GM23338 (cell line): Measurements from ENCODE around the gene MAPKAPK3. TPM values are rescaled to one million over a fixed set of nuclear protein-coding genes. Genes with fewer than 3 reads are reported as not detected.

ENCODE experiments used
- ATAC-seq: fragments of 200-7000 bp; cut with Tn5 transposase; 3 replicates; pipeline ENCODE4 v1.9.1; 2020
- DNase-seq: peaks from one replicate; pipeline ENCODE4 v3.0.0-alpha.2; 2015; ENCODE audit warnings: low spot score
- H2AFZ ChIP-seq: fragments of 200-600 bp; sonication (generic); 2 replicates; pipeline ENCODE4 v1.8.0; 2016; ENCODE audit warnings: antibody characterized with exemption, mild to moderate bottlenecking, moderate library complexity
- H3F3A ChIP-seq: fragments of 200-600 bp; sonication (generic); replicated peaks from 2 replicates; pipeline ENCODE4 v1.8.0; 2017; ENCODE audit warnings: antibody characterized with exemption, mixed run types, low read depth
- H3K27ac ChIP-seq: fragments of 200-600 bp; sonication (generic); 2 replicates; pipeline ENCODE4 v1.6.1; 2016; ENCODE audit warnings: low read depth
- H3K27me3 ChIP-seq: fragments of 200-600 bp; sonication (generic); 2 replicates; pipeline ENCODE4 v1.8.0; 2016; ENCODE audit warnings: mild to moderate bottlenecking, mixed run types, moderate library complexity; ENCODE audit not compliant: insufficient read depth
- H3K36me3 ChIP-seq: fragments of 200-600 bp; sonication (generic); 2 replicates; pipeline ENCODE4 v1.8.0; 2016; ENCODE audit warnings: mild to moderate bottlenecking; ENCODE audit not compliant: insufficient read depth
- H3K4me1 ChIP-seq: fragments of 200-600 bp; sonication (generic); 2 replicates; pipeline ENCODE4 v1.8.0; 2016; ENCODE audit warnings: mild to moderate bottlenecking, moderate library complexity; ENCODE audit not compliant: insufficient read depth
- H3K4me2 ChIP-seq: fragments of 200-600 bp; sonication (generic); 2 replicates; pipeline ENCODE4 v1.7.1; 2017; ENCODE audit warnings: mixed run types
- H3K4me3 ChIP-seq: fragments of 200-600 bp; sonication (generic); 2 replicates; pipeline ENCODE4 v1.6.1; 2016; ENCODE audit warnings: mixed run types
- H3K79me2 ChIP-seq: fragments of 200-600 bp; sonication (generic); replicated peaks from 2 replicates; pipeline ENCODE4 v1.8.0; 2017; ENCODE audit warnings: mild to moderate bottlenecking; ENCODE audit not compliant: insufficient read depth
- H3K9me2 ChIP-seq: fragments of 200-600 bp; sonication (generic); 2 replicates; pipeline ENCODE4 v1.8.0; 2017; ENCODE audit not compliant: insufficient read depth
- H4K20me1 ChIP-seq: fragments of 200-600 bp; sonication (generic); replicated peaks from 2 replicates; pipeline ENCODE4 v1.8.0; 2017; ENCODE audit warnings: mild to moderate bottlenecking; ENCODE audit not compliant: insufficient read depth
- H3K27ac Mint-ChIP-seq: 2 replicates; pipeline ENCODE4 v1.8.0; 2020; ENCODE audit warnings: inconsistent platforms, mild to moderate bottlenecking, moderate library complexity, mixed read lengths
- H3K27me3 Mint-ChIP-seq: 3 replicates; pipeline ENCODE4 v1.8.0; 2022; ENCODE audit warnings: low read depth, mild to moderate bottlenecking, moderate library complexity, mixed read lengths, inconsistent platforms; ENCODE audit not compliant: insufficient read depth, poor library complexity
- H3K36me3 Mint-ChIP-seq: 3 replicates; pipeline ENCODE4 v1.8.0; 2021; ENCODE audit warnings: low read depth, mild to moderate bottlenecking, inconsistent platforms, moderate library complexity, mixed read lengths
- H3K4me1 Mint-ChIP-seq: 3 replicates; pipeline ENCODE4 v1.8.0; 2020; ENCODE audit warnings: mild to moderate bottlenecking, inconsistent platforms, mixed read lengths
- H3K4me3 Mint-ChIP-seq: 3 replicates; pipeline ENCODE4 v1.8.0; 2021; ENCODE audit warnings: moderate library complexity, mild to moderate bottlenecking, inconsistent platforms, mixed read lengths
- H3K9me3 Mint-ChIP-seq: 3 replicates; pipeline ENCODE4 v1.8.0; 2020; ENCODE audit warnings: moderate library complexity, mild to moderate bottlenecking, inconsistent platforms, mixed read lengths
- CREB1 ChIP-seq: fragments of 250-450 bp; sonication (Bioruptor Pico); IDR thresholded peaks from 2 replicates; pipeline ENCODE4 v1.5.0; 2020; ENCODE audit warnings: low read depth, mild to moderate bottlenecking, moderate library complexity
- JUNB ChIP-seq: IDR thresholded peaks from one replicate; pipeline ENCODE4 v1.6.1; 2016; ENCODE audit warnings: antibody characterized with exemption; ENCODE audit not compliant: unreplicated experiment
- STAT1 ChIP-seq: IDR thresholded peaks from one replicate; pipeline ENCODE4 v1.6.1; 2016; ENCODE audit warnings: antibody characterized with exemption; ENCODE audit not compliant: unreplicated experiment
- polyA plus RNA-seq: library from polyadenylated mRNA; unstranded; fragments of >200 nt; fragmentation: Nextera tagmentation; extraction: Ambion mirVana; gene quantifications from 2 replicates; pipeline ENCODE4 v1.2.1, GENCODE V29; 2016
- total RNA-seq: library from RNA; depleted of rRNA; stranded (reverse); fragments of >200 nt; shearing (Covaris generic); gene quantifications from 2 replicates; pipeline ENCODE4 v1.2.3, GENCODE V29; 2014
- TF ChIP-seq, protein P1 (sequence below): fragments of 250-450 bp; sonication (Bioruptor Pico); IDR thresholded peaks from 2 replicates; pipeline ENCODE4 v1.5.0; 2020; ENCODE audit warnings: mild to moderate bottlenecking, moderate library complexity
- TF ChIP-seq, protein P2 (sequence below), 2 experiments: fragments of 200-600 bp in 1 of 2; sonication (generic) in 1 of 2; conservative IDR thresholded peaks; 2 replicates each; pipeline versions ENCODE4 v1.5.1 to v1.6.1; 2016 to 2017; ENCODE audit warnings: antibody characterized with exemption in 2 of 2, low read depth in 2 of 2, mild to moderate bottlenecking in 2 of 2, moderate library complexity in 1 of 2
- TF ChIP-seq, protein P3 (sequence below): IDR thresholded peaks from 2 replicates; pipeline ENCODE4 v1.6.1; 2016; ENCODE audit warnings: antibody characterized with exemption

Gene MAPKAPK3
- total and polyA plus RNA-seq, 2 experiments from 2014 or later = 16.5 to 51.1 TPM

- Mint-ChIP-seq H3K4me1 (peaks cover 6% of the 10 kb centered on the region), H3K27ac (no peak overlapping the region), H3K27me3 (no peaks in the 10 kb centered on the region), H3K9me3 (no peaks in the 10 kb centered on the region), H3K36me3 (peaks cover 3% of the 10 kb centered on the region; the same call in 2 of the 3 replicates), H3K4me3 (no peak overlapping the region)
- no peaks in the 10 kb centered on the region; the same call in 1 of the 2 replicates for H4K20me1 ChIP-seq
- no peaks in the 10 kb centered on the region for H3K4me1 ChIP-seq
- H3F3A ChIP-seq = no peaks in the 10 kb centered on the region
- no peaks in the 10 kb centered on the region for H3K36me3 ChIP-seq
- H3K27ac ChIP-seq = no peak overlapping the region
- ATAC-seq (no peak), DNase-seq (no peak)
- H2AFZ ChIP-seq = no peak overlapping the region
- H3K9me2 ChIP-seq = no peaks in the 10 kb centered on the region
- H3K4me3 ChIP-seq = no peak overlapping the region
- H3K4me2 ChIP-seq = no peak overlapping the region
- no peaks in the 10 kb centered on the region for H3K79me2 ChIP-seq
- TF ChIP-seq, protein P1, sequence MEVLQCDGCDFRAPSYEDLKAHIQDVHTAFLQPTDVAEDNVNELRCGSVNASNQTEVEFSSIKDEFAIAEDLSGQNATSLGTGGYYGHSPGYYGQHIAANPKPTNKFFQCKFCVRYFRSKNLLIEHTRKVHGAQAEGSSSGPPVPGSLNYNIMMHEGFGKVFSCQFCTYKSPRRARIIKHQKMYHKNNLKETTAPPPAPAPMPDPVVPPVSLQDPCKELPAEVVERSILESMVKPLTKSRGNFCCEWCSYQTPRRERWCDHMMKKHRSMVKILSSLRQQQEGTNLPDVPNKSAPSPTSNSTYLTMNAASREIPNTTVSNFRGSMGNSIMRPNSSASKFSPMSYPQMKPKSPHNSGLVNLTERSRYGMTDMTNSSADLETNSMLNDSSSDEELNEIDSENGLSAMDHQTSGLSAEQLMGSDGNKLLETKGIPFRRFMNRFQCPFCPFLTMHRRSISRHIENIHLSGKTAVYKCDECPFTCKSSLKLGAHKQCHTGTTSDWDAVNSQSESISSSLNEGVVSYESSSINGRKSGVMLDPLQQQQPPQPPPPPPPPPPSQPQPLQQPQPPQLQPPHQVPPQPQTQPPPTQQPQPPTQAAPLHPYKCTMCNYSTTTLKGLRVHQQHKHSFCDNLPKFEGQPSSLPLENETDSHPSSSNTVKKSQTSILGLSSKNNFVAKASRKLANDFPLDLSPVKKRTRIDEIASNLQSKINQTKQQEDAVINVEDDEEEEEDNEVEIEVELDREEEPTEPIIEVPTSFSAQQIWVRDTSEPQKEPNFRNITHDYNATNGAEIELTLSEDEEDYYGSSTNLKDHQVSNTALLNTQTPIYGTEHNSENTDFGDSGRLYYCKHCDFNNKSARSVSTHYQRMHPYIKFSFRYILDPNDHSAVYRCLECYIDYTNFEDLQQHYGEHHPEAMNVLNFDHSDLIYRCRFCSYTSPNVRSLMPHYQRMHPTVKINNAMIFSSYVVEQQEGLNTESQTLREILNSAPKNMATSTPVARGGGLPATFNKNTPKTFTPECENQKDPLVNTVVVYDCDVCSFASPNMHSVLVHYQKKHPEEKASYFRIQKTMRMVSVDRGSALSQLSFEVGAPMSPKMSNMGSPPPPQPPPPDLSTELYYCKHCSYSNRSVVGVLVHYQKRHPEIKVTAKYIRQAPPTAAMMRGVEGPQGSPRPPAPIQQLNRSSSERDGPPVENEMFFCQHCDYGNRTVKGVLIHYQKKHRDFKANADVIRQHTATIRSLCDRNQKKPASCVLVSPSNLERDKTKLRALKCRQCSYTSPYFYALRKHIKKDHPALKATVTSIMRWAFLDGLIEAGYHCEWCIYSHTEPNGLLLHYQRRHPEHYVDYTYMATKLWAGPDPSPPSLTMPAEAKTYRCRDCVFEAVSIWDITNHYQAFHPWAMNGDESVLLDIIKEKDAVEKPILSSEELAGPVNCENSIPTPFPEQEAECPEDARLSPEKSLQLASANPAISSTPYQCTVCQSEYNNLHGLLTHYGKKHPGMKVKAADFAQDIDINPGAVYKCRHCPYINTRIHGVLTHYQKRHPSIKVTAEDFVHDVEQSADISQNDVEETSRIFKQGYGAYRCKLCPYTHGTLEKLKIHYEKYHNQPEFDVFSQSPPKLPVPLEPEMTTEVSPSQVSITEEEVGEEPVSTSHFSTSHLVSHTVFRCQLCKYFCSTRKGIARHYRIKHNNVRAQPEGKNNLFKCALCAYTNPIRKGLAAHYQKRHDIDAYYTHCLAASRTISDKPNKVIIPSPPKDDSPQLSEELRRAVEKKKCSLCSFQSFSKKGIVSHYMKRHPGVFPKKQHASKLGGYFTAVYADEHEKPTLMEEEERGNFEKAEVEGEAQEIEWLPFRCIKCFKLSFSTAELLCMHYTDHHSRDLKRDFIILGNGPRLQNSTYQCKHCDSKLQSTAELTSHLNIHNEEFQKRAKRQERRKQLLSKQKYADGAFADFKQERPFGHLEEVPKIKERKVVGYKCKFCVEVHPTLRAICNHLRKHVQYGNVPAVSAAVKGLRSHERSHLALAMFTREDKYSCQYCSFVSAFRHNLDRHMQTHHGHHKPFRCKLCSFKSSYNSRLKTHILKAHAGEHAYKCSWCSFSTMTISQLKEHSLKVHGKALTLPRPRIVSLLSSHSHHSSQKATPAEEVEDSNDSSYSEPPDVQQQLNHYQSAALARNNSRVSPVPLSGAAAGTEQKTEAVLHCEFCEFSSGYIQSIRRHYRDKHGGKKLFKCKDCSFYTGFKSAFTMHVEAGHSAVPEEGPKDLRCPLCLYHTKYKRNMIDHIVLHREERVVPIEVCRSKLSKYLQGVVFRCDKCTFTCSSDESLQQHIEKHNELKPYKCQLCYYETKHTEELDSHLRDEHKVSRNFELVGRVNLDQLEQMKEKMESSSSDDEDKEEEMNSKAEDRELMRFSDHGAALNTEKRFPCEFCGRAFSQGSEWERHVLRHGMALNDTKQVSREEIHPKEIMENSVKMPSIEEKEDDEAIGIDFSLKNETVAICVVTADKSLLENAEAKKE (CRISPR knock-in tag) = no peak
- TF ChIP-seq JUNB = no peak
- TF ChIP-seq, protein P2, sequence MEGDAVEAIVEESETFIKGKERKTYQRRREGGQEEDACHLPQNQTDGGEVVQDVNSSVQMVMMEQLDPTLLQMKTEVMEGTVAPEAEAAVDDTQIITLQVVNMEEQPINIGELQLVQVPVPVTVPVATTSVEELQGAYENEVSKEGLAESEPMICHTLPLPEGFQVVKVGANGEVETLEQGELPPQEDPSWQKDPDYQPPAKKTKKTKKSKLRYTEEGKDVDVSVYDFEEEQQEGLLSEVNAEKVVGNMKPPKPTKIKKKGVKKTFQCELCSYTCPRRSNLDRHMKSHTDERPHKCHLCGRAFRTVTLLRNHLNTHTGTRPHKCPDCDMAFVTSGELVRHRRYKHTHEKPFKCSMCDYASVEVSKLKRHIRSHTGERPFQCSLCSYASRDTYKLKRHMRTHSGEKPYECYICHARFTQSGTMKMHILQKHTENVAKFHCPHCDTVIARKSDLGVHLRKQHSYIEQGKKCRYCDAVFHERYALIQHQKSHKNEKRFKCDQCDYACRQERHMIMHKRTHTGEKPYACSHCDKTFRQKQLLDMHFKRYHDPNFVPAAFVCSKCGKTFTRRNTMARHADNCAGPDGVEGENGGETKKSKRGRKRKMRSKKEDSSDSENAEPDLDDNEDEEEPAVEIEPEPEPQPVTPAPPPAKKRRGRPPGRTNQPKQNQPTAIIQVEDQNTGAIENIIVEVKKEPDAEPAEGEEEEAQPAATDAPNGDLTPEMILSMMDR (conservative IDR thresholded peaks at IDR 0.05; ENCODE audit: low read depth in 2 of 2) = no peak
- no peak for TF ChIP-seq CREB1 (CRISPR knock-in tag)
- TF ChIP-seq, protein P3, sequence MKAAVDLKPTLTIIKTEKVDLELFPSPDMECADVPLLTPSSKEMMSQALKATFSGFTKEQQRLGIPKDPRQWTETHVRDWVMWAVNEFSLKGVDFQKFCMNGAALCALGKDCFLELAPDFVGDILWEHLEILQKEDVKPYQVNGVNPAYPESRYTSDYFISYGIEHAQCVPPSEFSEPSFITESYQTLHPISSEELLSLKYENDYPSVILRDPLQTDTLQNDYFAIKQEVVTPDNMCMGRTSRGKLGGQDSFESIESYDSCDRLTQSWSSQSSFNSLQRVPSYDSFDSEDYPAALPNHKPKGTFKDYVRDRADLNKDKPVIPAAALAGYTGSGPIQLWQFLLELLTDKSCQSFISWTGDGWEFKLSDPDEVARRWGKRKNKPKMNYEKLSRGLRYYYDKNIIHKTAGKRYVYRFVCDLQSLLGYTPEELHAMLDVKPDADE = no peak
- no peak for TF ChIP-seq STAT1
- no peaks in the 10 kb centered on the region for H3K27me3 ChIP-seq
These were observed 28.9 kb upstream of the MAPKAPK3 start for GRCh38 chr3:50587806-50588758.
